Measurements from ENCODE around the gene TRIM24. TPM values are rescaled to one million over a fixed set of nuclear protein-coding genes. Genes with fewer than 3 reads are reported as not detected.

TRIM24 gene
- total RNA-seq, 1 donor from 2014 or later: 116 TPM

GRCh38 chr7:138625849-138626230 lies 165.8 kb downstream of the TRIM24 start:
- H3K4me3 Mint-ChIP-seq: no peak overlapping the region
- no peak overlapping the region for H2AFZ ChIP-seq (replicated peaks)
- no peak overlapping the region for H3K4me2 ChIP-seq
- no peak for DNase-seq (ENCODE audit: low spot score)
- H3K27ac ChIP-seq: no peak overlapping the region
- H3K9ac ChIP-seq: no peak overlapping the region
- no peaks in the 10 kb centered on the region for H3K27me3 ChIP-seq
- no peaks in the 10 kb centered on the region for H4K20me1 ChIP-seq (ENCODE audit: low read depth)
- no peaks in the 10 kb centered on the region for H3K9me3 ChIP-seq (ENCODE audit: low read depth)
- H3K4me3 ChIP-seq: no peak overlapping the region
- H3K4me1 Mint-ChIP-seq: no peaks in the 10 kb centered on the region
- no peaks in the 10 kb centered on the region for H3K79me2 ChIP-seq (ENCODE audit: low read depth)
- peaks cover 2% of the 10 kb centered on the region for H3K27me3 Mint-ChIP-seq (ENCODE audit: insufficient read depth, low read depth)
- no peaks in the 10 kb centered on the region for H3K36me3 ChIP-seq
- no peaks in the 10 kb centered on the region for H3K9me3 Mint-ChIP-seq
- H3K4me1 ChIP-seq: no peaks in the 10 kb centered on the region
- no peak overlapping the region for H3K27ac Mint-ChIP-seq
- no peak for TF ChIP-seq EZH2 (IDR thresholded peaks at IDR 0.05)
- no peak for TF ChIP-seq CTCF (IDR thresholded peaks at IDR 0.05)
- no peak for TF ChIP-seq EZH2phosphoT487 (IDR thresholded peaks at IDR 0.05)
- no peaks in the 10 kb centered on the region for H3F3A ChIP-seq (ENCODE audit: low read depth)
- H3K36me3 Mint-ChIP-seq: no peaks in the 10 kb centered on the region

DNA sequence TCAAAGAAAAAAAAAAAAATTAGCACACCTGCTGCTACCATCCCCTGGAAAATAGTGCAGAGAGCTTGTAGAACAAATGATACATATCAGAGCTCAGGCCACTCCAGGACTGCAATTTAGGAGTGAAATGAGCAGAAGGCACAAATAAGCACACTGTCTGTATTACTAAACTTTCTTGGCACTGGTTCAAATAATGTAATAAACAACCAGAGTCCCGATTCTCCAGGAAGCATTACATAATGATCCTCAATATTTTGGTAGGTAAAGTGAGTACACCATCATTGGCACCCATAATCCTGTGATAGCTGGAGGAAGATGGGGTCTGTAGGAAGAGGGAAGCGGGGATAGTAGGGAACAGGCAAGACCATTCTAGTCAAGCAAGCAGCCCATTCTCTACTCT lies 166.8 kb downstream of the TRIM24 start:
- H3K79me2 ChIP-seq (ENCODE audit: low read depth): no peaks in the 10 kb centered on the region
- TF ChIP-seq EZH2phosphoT487 (IDR thresholded peaks at IDR 0.05) (no peak), EZH2 (IDR thresholded peaks at IDR 0.05) (no peak), CTCF (IDR thresholded peaks at IDR 0.05) (no peak)
- H3K27ac ChIP-seq: no peak overlapping the region
- Mint-ChIP-seq H3K4me1 (no peaks in the 10 kb centered on the region), H3K36me3 (no peaks in the 10 kb centered on the region), H3K27ac (no peak overlapping the region), H3K9me3 (no peaks in the 10 kb centered on the region), H3K27me3 (ENCODE audit: insufficient read depth, low read depth) (peaks cover 2% of the 10 kb centered on the region), H3K4me3 (no peak overlapping the region)
- H3K27me3 ChIP-seq: no peaks in the 10 kb centered on the region
- H3K4me3 ChIP-seq: no peak overlapping the region
- H3K9me3 ChIP-seq (ENCODE audit: low read depth): no peaks in the 10 kb centered on the region
- H3K36me3 ChIP-seq: no peaks in the 10 kb centered on the region
- no peak for DNase-seq (ENCODE audit: low spot score)
- no peaks in the 10 kb centered on the region for H3F3A ChIP-seq (ENCODE audit: low read depth)
- no peak overlapping the region for H2AFZ ChIP-seq (replicated peaks)
- no peaks in the 10 kb centered on the region for H3K4me1 ChIP-seq
- no peak overlapping the region for H3K4me2 ChIP-seq
- no peak overlapping the region for H3K9ac ChIP-seq
- no peaks in the 10 kb centered on the region for H4K20me1 ChIP-seq (ENCODE audit: low read depth)

DNA sequence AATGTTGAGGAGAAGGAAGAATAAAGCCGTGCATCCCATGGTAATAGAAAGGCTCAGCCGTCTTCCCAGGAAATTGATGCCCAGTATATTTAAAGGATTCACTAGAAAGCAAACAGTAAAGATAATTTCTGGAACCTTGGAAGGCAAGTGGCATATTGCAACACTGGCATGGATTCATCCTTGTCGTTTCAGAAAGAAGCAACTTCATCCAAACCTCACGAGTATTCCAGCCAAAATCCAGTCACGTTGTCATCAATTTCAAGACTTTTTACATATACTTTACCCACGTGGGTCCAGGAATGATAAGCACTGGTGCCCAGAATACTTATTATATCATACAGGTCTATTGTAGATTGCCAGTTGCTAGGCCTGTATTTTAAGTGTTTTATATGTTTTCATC lies 167.3 kb downstream of the TRIM24 start:
- Histone ChIP-seq H3F3A (ENCODE audit: low read depth) (no peaks in the 10 kb centered on the region), H3K9ac (no peak overlapping the region), H3K9me3 (ENCODE audit: low read depth) (no peaks in the 10 kb centered on the region), H3K4me2 (no peak overlapping the region), H3K27me3 (no peaks in the 10 kb centered on the region), H3K4me1 (no peaks in the 10 kb centered on the region), H2AFZ (replicated peaks) (no peak overlapping the region), H3K27ac (no peak overlapping the region), H4K20me1 (ENCODE audit: low read depth) (no peaks in the 10 kb centered on the region), H3K36me3 (no peaks in the 10 kb centered on the region), H3K4me3 (no peak overlapping the region), H3K79me2 (ENCODE audit: low read depth) (no peaks in the 10 kb centered on the region)
- Mint-ChIP-seq H3K4me1 (peaks cover 2% of the 10 kb centered on the region), H3K27ac (no peak overlapping the region), H3K36me3 (no peaks in the 10 kb centered on the region), H3K27me3 (ENCODE audit: insufficient read depth, low read depth) (peaks cover 2% of the 10 kb centered on the region), H3K9me3 (no peaks in the 10 kb centered on the region), H3K4me3 (no peak overlapping the region)
- DNase-seq (ENCODE audit: low spot score): no peak
- TF ChIP-seq CTCF (IDR thresholded peaks at IDR 0.05) (no peak), EZH2 (IDR thresholded peaks at IDR 0.05) (no peak), EZH2phosphoT487 (IDR thresholded peaks at IDR 0.05) (no peak)

Measured in neural progenitor cell (in vitro differentiated cells).